Right hindlimb (tissue), 1 donor: ENCODE measurements around the gene NEUROD1.

Source experiments
- DNase-seq: peaks from one replicate; pipeline ENCODE4 v3.0.0-alpha.2; 2018

Gene NEUROD1

DNA sequence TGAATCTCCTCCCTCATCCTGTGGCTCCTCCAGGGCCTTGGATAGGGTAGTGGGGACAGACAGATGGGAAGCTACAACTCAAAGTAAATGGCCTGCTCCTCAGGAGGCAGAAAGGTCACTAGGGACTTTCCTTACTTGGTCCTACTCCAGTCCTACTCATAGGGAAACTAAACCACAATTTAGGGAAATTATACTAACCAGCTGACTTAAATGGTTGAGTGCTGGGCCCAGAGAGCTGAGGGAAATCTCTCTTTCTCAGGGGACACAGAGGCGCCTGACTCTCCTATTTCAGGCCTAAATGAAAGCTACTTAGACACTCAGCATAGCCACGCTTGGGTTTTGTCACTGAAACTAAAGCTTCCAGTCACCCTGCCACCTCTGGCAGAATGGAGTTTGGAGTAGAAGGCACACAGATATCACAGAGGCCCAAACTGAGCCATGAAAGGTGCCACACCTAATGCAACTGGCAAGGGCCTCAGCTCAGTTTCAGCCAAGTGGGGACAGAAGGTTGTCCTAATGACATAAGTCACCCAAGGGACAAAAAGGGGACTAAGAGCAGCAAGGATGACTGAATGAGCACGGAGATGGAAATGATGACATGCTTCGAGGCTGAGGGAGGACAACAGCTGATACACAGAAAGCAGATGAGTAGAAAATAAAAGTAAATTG is 47.5 kb downstream of the NEUROD1 start:
- no peak for DNase-seq

GRCh38 chr2:181628590-181629585 is 51.4 kb downstream of the NEUROD1 start:
- DNase-seq = no peak

GRCh38 chr2:181627545-181627944 is 52.8 kb downstream of the NEUROD1 start:
- DNase-seq = no peak

GRCh38 chr2:181626671-181627070 is 53.6 kb downstream of the NEUROD1 start:
- no peak for DNase-seq
